ENCODE data around the gene NKD2.

GRCh38 chr5:1076406-1076805, 67.8 kb downstream of the NKD2 start:
- no peak for TF ChIP-seq CTCF (conservative IDR thresholded peaks at IDR 0.05)
- TF ChIP-seq ZFX (IDR thresholded peaks at IDR 0.05): no peak

Measured in C4-2B (cell line).